HEK293 (cell line): ENCODE measurements around the gene DYRK2.

Experiments
- CTCF ChIP-seq: fragments of 450-650 bp; formaldehyde crosslinking; IDR thresholded peaks from 2 replicates; pipeline ENCODE4 v1.5.1; 2016; ENCODE audit warnings: missing biosample characterization, missing genetic modification characterization
- PRDM4 ChIP-seq: fragments of 450-650 bp; formaldehyde crosslinking; IDR thresholded peaks from 2 replicates; pipeline ENCODE4 v1.5.1; 2017; ENCODE audit warnings: missing biosample characterization, missing genetic modification characterization
- TCF7L2 ChIP-seq: IDR thresholded peaks from 2 replicates; pipeline ENCODE4 v1.6.1; 2011; ENCODE audit warnings: low read depth, mild to moderate bottlenecking, inconsistent platforms, low read length, moderate library complexity, borderline replicate concordance
- YY1 ChIP-seq: fragments of 450-650 bp; formaldehyde crosslinking; IDR thresholded peaks from 2 replicates; pipeline ENCODE4 v1.5.1; 2018; ENCODE audit warnings: missing biosample characterization, missing genetic modification characterization
- ZBTB26 ChIP-seq: fragments of 450-650 bp; formaldehyde crosslinking; optimal IDR thresholded peaks from 2 replicates; pipeline ENCODE3; 2016; ENCODE audit warnings: missing biosample characterization, mild to moderate bottlenecking, missing genetic modification characterization
- ZNF10 ChIP-seq: fragments of 450-650 bp; formaldehyde crosslinking; IDR thresholded peaks from 2 replicates; pipeline ENCODE4 v1.5.1; 2017; ENCODE audit warnings: missing biosample characterization, missing genetic modification characterization
- ZNF138 ChIP-seq: fragments of 450-650 bp; formaldehyde crosslinking; IDR thresholded peaks from 2 replicates; pipeline ENCODE4 v1.5.1; 2016; ENCODE audit warnings: missing biosample characterization, missing genetic modification characterization, borderline replicate concordance
- ZNF292 ChIP-seq: fragments of 450-650 bp; formaldehyde crosslinking; IDR thresholded peaks from 2 replicates; pipeline ENCODE4 v1.5.1; 2016; ENCODE audit warnings: low read depth, missing biosample characterization, missing genetic modification characterization, borderline replicate concordance
- ZNF473 ChIP-seq: fragments of 450-650 bp; formaldehyde crosslinking; IDR thresholded peaks from 2 replicates; pipeline ENCODE4 v1.5.1; 2017; ENCODE audit warnings: missing biosample characterization, missing genetic modification characterization
- ZNF510 ChIP-seq: fragments of 450-650 bp; formaldehyde crosslinking; IDR thresholded peaks from 2 replicates; pipeline ENCODE4 v1.5.1; 2018; ENCODE audit warnings: mild to moderate bottlenecking, missing genetic modification characterization, missing biosample characterization; ENCODE audit not compliant: insufficient replicate concordance
- ZNF639 ChIP-seq: fragments of 450-650 bp; formaldehyde crosslinking; IDR thresholded peaks from 2 replicates; pipeline ENCODE4 v1.5.1; 2016; ENCODE audit warnings: missing biosample characterization, missing genetic modification characterization
- ZNF792 ChIP-seq: fragments of 450-650 bp; formaldehyde crosslinking; IDR thresholded peaks from 2 replicates; pipeline ENCODE4 v1.5.1; 2016; ENCODE audit warnings: missing biosample characterization, missing genetic modification characterization
- ZSCAN5A ChIP-seq: fragments of 450-650 bp; formaldehyde crosslinking; IDR thresholded peaks from 2 replicates; pipeline ENCODE4 v1.5.1; 2016; ENCODE audit warnings: missing biosample characterization, missing genetic modification characterization

- TF ChIP-seq ZNF510 (tag by site-specific recombination) (no peak), CTCF (tag by site-specific recombination) (no peak), ZBTB26 (tag by site-specific recombination) (no peak), ZNF639 (tag by site-specific recombination) (no peak), ZNF10 (tag by site-specific recombination) (no peak), ZNF292 (tag by site-specific recombination) (no peak), TCF7L2 (no peak), ZNF792 (tag by site-specific recombination) (no peak), PRDM4 (tag by site-specific recombination) (no peak), YY1 (tag by site-specific recombination) (no peak), ZNF138 (tag by site-specific recombination) (no peak), ZNF473 (tag by site-specific recombination) (no peak), ZSCAN5A (tag by site-specific recombination) (no peak)
These were observed 9.9 kb upstream of the DYRK2 start for GRCh38 chr12:67638694-67639093.
